PC-9 (cell line): Measurements from ENCODE around the gene IMPG1. TPM values are rescaled to one million over a fixed set of nuclear protein-coding genes. Genes with fewer than 3 reads are reported as not detected.

Experiments
- BruUV-seq: library from RNA; stranded (reverse); fragments of 400-500 nt; replicated peaks from 2 replicates; lab custom pipeline; 2021; lab: Mats Ljungman, UMichigan
- CTCF ChIA-PET: fragments of 300-600 bp; sonication (Branson Sonifier 250); formaldehyde crosslinking; loops from one replicate; lab custom pipeline; 2022; ENCODE audit warnings: antibody characterized with exemption; lab: Charles Lee
- POLR2A ChIA-PET: fragments of 300-600 bp; sonication (Branson Sonifier 250); formaldehyde crosslinking; loops from one replicate; lab custom pipeline; 2022; ENCODE audit warnings: antibody characterized with exemption; ENCODE audit not compliant: unreplicated experiment; lab: Charles Lee
- DNase-seq, 2 experiments: peaks; one replicate each; pipeline versions ENCODE4 v3.0.0 to v3.0.0-alpha.2; 2015 to 2022; ENCODE audit warnings: mixed read lengths in 1 of 2
- H2AFZ ChIP-seq: fragments of 200-600 bp; sonication (generic); 2 replicates; pipeline ENCODE4 v1.8.1; 2017; ENCODE audit warnings: antibody characterized with exemption
- H3F3A ChIP-seq: fragments of 200-600 bp; sonication (generic); 2 replicates; pipeline ENCODE4 v1.8.1; 2017; ENCODE audit warnings: antibody characterized with exemption, mild to moderate bottlenecking, low read depth; ENCODE audit not compliant: insufficient read depth
- H3K27ac ChIP-seq: fragments of 200-600 bp; sonication (generic); 2 replicates; pipeline ENCODE4 v1.6.1; 2016; ENCODE audit warnings: mixed run types
- H3K27me3 ChIP-seq: fragments of 200-600 bp; sonication (generic); 2 replicates; pipeline ENCODE4 v1.6.1; 2016; ENCODE audit warnings: low read depth, mixed run types; ENCODE audit not compliant: insufficient read depth
- H3K36me3 ChIP-seq: fragments of 200-600 bp; sonication (generic); 2 replicates; pipeline ENCODE4 v1.6.1; 2016; ENCODE audit warnings: low read depth, mixed run types
- H3K4me1 ChIP-seq: fragments of 200-600 bp; sonication (generic); replicated peaks from 2 replicates; pipeline ENCODE4 v1.6.1; 2016; ENCODE audit warnings: mixed run types; ENCODE audit not compliant: insufficient read depth
- H3K4me2 ChIP-seq: fragments of 200-600 bp; sonication (generic); 2 replicates; pipeline ENCODE4 v1.6.1; 2017; ENCODE audit warnings: mixed run types
- H3K4me3 ChIP-seq: fragments of 200-600 bp; sonication (generic); 2 replicates; pipeline ENCODE4 v1.6.1; 2016; ENCODE audit warnings: mixed run types
- H3K79me2 ChIP-seq: fragments of 200-600 bp; sonication (generic); 2 replicates; pipeline ENCODE4 v1.6.1; 2017; ENCODE audit warnings: low read depth, mixed run types
- H3K9me2 ChIP-seq: fragments of 200-600 bp; sonication (generic); 2 replicates; pipeline ENCODE4 v1.8.1; 2017; ENCODE audit warnings: mild to moderate bottlenecking; ENCODE audit not compliant: insufficient read depth
- H3K9me3 ChIP-seq: fragments of 200-600 bp; sonication (generic); 2 replicates; pipeline ENCODE4 v1.8.1; 2016; ENCODE audit warnings: low read depth; ENCODE audit not compliant: insufficient read depth
- H4K20me1 ChIP-seq: fragments of 200-600 bp; sonication (generic); 2 replicates; pipeline ENCODE4 v1.8.1; 2017; ENCODE audit not compliant: insufficient read depth
- EZH2 ChIP-seq: fragments of 200-600 bp; sonication (generic); IDR thresholded peaks from 2 replicates; pipeline ENCODE4 v1.8.0; 2017; ENCODE audit warnings: antibody characterized with exemption, low read depth
- intact Hi-C: fragments of 100-400 bp; cut with micrococcal nuclease; formaldehyde crosslinking; loops from one replicate; pipeline ENCODE4 v1.10.0; 2022; ENCODE audit not compliant: unreplicated experiment
- total RNA-seq: library from RNA; stranded (reverse); gene quantifications from 2 replicates; pipeline ENCODE4 v1.2.3, GENCODE V29; 2021
- TF ChIP-seq, protein P1 (sequence below): fragments of 200-600 bp; sonication (generic); conservative IDR thresholded peaks from 2 replicates; pipeline ENCODE4 v1.6.1; 2017; ENCODE audit warnings: mixed run types, antibody characterized with exemption, mild to moderate bottlenecking, moderate library complexity

Gene IMPG1
- total RNA-seq, 1 experiment from 2014 or later: not detected

DNA sequence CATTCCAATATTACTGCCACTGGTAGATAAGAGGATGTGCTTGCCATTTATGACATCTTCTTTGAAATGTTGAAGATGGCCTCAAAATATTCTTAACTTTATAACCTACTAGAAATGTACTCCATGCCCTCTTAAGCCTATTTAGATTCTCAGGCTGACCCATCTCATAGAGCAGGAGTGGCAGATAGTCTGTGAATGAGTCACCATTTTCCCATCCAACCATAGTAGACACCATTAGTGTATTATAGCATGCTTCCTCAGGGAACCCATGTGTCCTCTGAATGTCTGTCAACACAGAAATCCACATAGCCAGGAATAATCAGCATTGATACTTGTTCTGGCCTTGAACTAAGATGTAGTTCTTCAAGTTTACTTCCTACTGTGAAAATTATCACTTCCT lies 150.2 kb downstream of the IMPG1 start:
- Histone ChIP-seq H3F3A (no peaks in the 10 kb centered on the region), H4K20me1 (no peaks in the 10 kb centered on the region; the same call in 1 of the 2 replicates), H3K9me2 (no peaks in the 10 kb centered on the region), H3K27me3 (no peaks in the 10 kb centered on the region), H2AFZ (no peak overlapping the region), H3K27ac (no peak overlapping the region), H3K4me3 (no peak overlapping the region), H3K79me2 (no peaks in the 10 kb centered on the region), H3K4me1 (no peaks in the 10 kb centered on the region), H3K4me2 (no peak overlapping the region), H3K36me3 (no peaks in the 10 kb centered on the region), H3K9me3 (no peaks in the 10 kb centered on the region)
- intact Hi-C loops: no loop called here
- CTCF ChIA-PET: no interaction called here
- no peak for DNase-seq
- POLR2A ChIA-PET: no interaction called here
- no TSS peak for BruUV-seq
- TF ChIP-seq, protein P1, sequence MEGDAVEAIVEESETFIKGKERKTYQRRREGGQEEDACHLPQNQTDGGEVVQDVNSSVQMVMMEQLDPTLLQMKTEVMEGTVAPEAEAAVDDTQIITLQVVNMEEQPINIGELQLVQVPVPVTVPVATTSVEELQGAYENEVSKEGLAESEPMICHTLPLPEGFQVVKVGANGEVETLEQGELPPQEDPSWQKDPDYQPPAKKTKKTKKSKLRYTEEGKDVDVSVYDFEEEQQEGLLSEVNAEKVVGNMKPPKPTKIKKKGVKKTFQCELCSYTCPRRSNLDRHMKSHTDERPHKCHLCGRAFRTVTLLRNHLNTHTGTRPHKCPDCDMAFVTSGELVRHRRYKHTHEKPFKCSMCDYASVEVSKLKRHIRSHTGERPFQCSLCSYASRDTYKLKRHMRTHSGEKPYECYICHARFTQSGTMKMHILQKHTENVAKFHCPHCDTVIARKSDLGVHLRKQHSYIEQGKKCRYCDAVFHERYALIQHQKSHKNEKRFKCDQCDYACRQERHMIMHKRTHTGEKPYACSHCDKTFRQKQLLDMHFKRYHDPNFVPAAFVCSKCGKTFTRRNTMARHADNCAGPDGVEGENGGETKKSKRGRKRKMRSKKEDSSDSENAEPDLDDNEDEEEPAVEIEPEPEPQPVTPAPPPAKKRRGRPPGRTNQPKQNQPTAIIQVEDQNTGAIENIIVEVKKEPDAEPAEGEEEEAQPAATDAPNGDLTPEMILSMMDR: no peak
- TF ChIP-seq EZH2: no peak

DNA sequence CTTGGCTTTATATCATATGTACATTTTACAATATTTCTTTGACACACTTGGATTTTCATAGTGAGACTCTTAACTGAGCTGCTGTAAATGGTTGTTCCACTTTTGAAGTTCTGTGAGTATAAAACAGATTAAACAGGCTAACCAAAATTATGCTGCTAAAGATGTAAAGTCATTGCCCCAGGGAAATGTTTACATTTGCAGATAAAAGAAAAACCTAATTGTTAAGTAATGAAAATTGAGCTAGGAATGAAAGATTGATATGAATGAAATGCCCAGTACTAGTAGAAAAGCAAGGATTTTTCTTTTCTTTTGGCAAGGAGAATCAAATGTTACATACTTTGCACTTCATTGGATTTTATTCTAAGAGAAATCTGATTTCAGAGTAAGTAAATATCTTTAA lies 159.4 kb downstream of the IMPG1 start:
- Histone ChIP-seq H3F3A (no peaks in the 10 kb centered on the region), H3K27ac (no peak overlapping the region), H3K4me1 (no peaks in the 10 kb centered on the region), H3K4me2 (no peak overlapping the region), H3K79me2 (no peaks in the 10 kb centered on the region), H4K20me1 (no peaks in the 10 kb centered on the region), H3K36me3 (peaks cover 6% of the 10 kb centered on the region; the same call in 1 of the 2 replicates), H2AFZ (no peak overlapping the region), H3K9me2 (no peaks in the 10 kb centered on the region), H3K27me3 (no peaks in the 10 kb centered on the region), H3K4me3 (no peak overlapping the region), H3K9me3 (no peaks in the 10 kb centered on the region)
- CTCF ChIA-PET: no interaction called here
- no peak for DNase-seq
- TF ChIP-seq EZH2: no peak
- TF ChIP-seq, protein P1: no peak
- intact Hi-C loops: no loop called here
- BruUV-seq: no TSS peak
- POLR2A ChIA-PET: no interaction called here

DNA sequence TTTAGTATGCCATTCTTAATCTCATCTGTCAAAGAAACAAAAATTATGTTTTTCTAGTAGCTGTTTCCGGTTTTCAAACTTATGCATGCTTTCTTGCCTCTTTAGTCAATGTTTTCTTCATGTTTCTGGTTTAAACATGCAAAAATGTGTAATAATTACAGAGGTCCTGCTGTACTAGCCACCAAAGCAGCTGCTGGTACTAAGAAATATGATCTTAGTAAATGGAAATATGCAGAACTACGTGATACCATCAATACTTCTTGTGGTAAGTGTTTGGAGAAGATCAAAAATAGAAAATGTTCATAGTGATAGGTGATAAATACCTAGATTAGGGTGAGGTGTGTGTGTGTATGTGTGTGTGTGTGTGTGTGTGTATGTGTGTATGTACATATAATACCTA lies 165.0 kb downstream of the IMPG1 start:
- H3K4me1 ChIP-seq: no peaks in the 10 kb centered on the region
- no peak overlapping the region for H3K27ac ChIP-seq
- H3K79me2 ChIP-seq: no peaks in the 10 kb centered on the region
- no TSS peak for BruUV-seq
- no peak for DNase-seq
- no peaks in the 10 kb centered on the region for H4K20me1 ChIP-seq
- CTCF ChIA-PET: no interaction called here
- POLR2A ChIA-PET: no interaction called here
- H3K4me2 ChIP-seq: no peak overlapping the region
- no peak overlapping the region for H2AFZ ChIP-seq
- no peaks in the 10 kb centered on the region for H3K9me2 ChIP-seq
- no peaks in the 10 kb centered on the region for H3F3A ChIP-seq
- no peaks in the 10 kb centered on the region for H3K27me3 ChIP-seq
- intact Hi-C loops: no loop called here
- no peaks in the 10 kb centered on the region for H3K9me3 ChIP-seq
- TF ChIP-seq, protein P1: no peak
- no peak for TF ChIP-seq EZH2
- H3K36me3 ChIP-seq: peaks cover 6% of the 10 kb centered on the region; the same call in 1 of the 2 replicates
- H3K4me3 ChIP-seq: no peak overlapping the region
